ENCODE results near the gene TOP2A. TPM values are rescaled to one million over a fixed set of nuclear protein-coding genes. Genes with fewer than 3 reads are reported as not detected.

Gene TOP2A
- polyA plus RNA-seq, 1 donor from 2014 or later = 7.8 TPM

- Histone ChIP-seq H4K20me1 (ENCODE audit: insufficient read depth) (no peaks in the 10 kb centered on the region), H3K9ac (ENCODE audit: low read length) (no peak overlapping the region), H3F3A (ENCODE audit: insufficient read depth, low read length, poor library complexity, severe bottlenecking) (no peaks in the 10 kb centered on the region), H3K4me3 (ENCODE audit: low read length) (no peak overlapping the region), H3K4me2 (ENCODE audit: low read length) (no peak overlapping the region), H3K27me3 (ENCODE audit: insufficient read depth, low read depth, low read length) (no peaks in the 10 kb centered on the region), H3K27ac (ENCODE audit: low read length) (no peak overlapping the region), H3K9me3 (ENCODE audit: low read length) (no peaks in the 10 kb centered on the region), H3K9me2 (ENCODE audit: insufficient read depth, low read length) (no peaks in the 10 kb centered on the region), H2AFZ (ENCODE audit: low read depth, low read length) (no peak overlapping the region), H3K79me2 (replicated peaks; ENCODE audit: insufficient read depth, low read length) (no peaks in the 10 kb centered on the region), H3K36me3 (ENCODE audit: insufficient read depth, low read length) (no peaks in the 10 kb centered on the region)
- no peak for TF ChIP-seq EP300 (conservative IDR thresholded peaks at IDR 0.05; ENCODE audit: poor library complexity, severe bottlenecking)
- TF ChIP-seq CTCF (IDR thresholded peaks at IDR 0.05; ENCODE audit: poor library complexity, severe bottlenecking) = no peak
- TF ChIP-seq REST (IDR thresholded peaks at IDR 0.05; ENCODE audit: borderline replicate concordance) = no peak
- no peak for TF ChIP-seq RAD21 (conservative IDR thresholded peaks at IDR 0.05)
- no peak for TF ChIP-seq TAF1 (IDR thresholded peaks at IDR 0.05; ENCODE audit: low read depth)
- no peak for TF ChIP-seq SMC3 (conservative IDR thresholded peaks at IDR 0.05; ENCODE audit: poor library complexity)
- TF ChIP-seq POLR2AphosphoS5 (IDR thresholded peaks at IDR 0.05) = no peak
- no peak for TF ChIP-seq MXI1 (conservative IDR thresholded peaks at IDR 0.05; ENCODE audit: poor library complexity, severe bottlenecking)
- no peak for TF ChIP-seq EZH2 (IDR thresholded peaks at IDR 0.05; ENCODE audit: borderline replicate concordance, insufficient read depth, low read length, poor library complexity, severe bottlenecking)
Measured at GRCh38 chr17:40437095-40437732, 19.5 kb upstream of the TOP2A start.

- Histone ChIP-seq H3K36me3 (ENCODE audit: insufficient read depth, low read length) (no peaks in the 10 kb centered on the region), H3F3A (ENCODE audit: insufficient read depth, low read length, poor library complexity, severe bottlenecking) (no peaks in the 10 kb centered on the region), H3K4me3 (ENCODE audit: low read length) (no peak overlapping the region), H3K9me3 (ENCODE audit: low read length) (no peaks in the 10 kb centered on the region), H3K4me2 (ENCODE audit: low read length) (no peak overlapping the region), H2AFZ (ENCODE audit: low read depth, low read length) (no peak overlapping the region), H3K27me3 (ENCODE audit: insufficient read depth, low read depth, low read length) (no peaks in the 10 kb centered on the region), H3K79me2 (replicated peaks; ENCODE audit: insufficient read depth, low read length) (no peaks in the 10 kb centered on the region), H4K20me1 (ENCODE audit: insufficient read depth) (no peaks in the 10 kb centered on the region), H3K9ac (ENCODE audit: low read length) (no peak overlapping the region), H3K9me2 (ENCODE audit: insufficient read depth, low read length) (no peaks in the 10 kb centered on the region), H3K27ac (ENCODE audit: low read length) (no peak overlapping the region)
- TF ChIP-seq MXI1 (conservative IDR thresholded peaks at IDR 0.05; ENCODE audit: poor library complexity, severe bottlenecking) (no peak), RAD21 (conservative IDR thresholded peaks at IDR 0.05) (no peak), EP300 (conservative IDR thresholded peaks at IDR 0.05; ENCODE audit: poor library complexity, severe bottlenecking) (no peak), SMC3 (conservative IDR thresholded peaks at IDR 0.05; ENCODE audit: poor library complexity) (no peak), TAF1 (IDR thresholded peaks at IDR 0.05; ENCODE audit: low read depth) (no peak), POLR2AphosphoS5 (IDR thresholded peaks at IDR 0.05) (no peak), EZH2 (IDR thresholded peaks at IDR 0.05; ENCODE audit: borderline replicate concordance, insufficient read depth, low read length, poor library complexity, severe bottlenecking) (no peak), REST (IDR thresholded peaks at IDR 0.05; ENCODE audit: borderline replicate concordance) (no peak), CTCF (IDR thresholded peaks at IDR 0.05; ENCODE audit: poor library complexity, severe bottlenecking) (no peak)
Measured at GRCh38 chr17:40436636-40437035, 18.9 kb upstream of the TOP2A start.

All from neural cell (in vitro differentiated cells).